ENCODE data around the gene WNK4. TPM values are rescaled to one million over a fixed set of nuclear protein-coding genes. Genes with fewer than 3 reads are reported as not detected.

WNK4 gene
- total RNA-seq, 2 experiments from 2014 or later, result 0.17 to 0.41 TPM

- Mint-ChIP-seq H3K9me3 (no peaks in the 10 kb centered on the region), H3K36me3 (ENCODE audit: low read depth) (peaks cover 7% of the 10 kb centered on the region), H3K4me1 (ENCODE audit: low read depth) (peaks cover 22% of the 10 kb centered on the region), H3K4me3 (peak overlapping the region; percentile 95), H3K27me3 (ENCODE audit: low read depth) (no peaks in the 10 kb centered on the region), H3K27ac (peak overlapping the region; percentile 97)
- DNase-seq, result no peak
- intact Hi-C loops (cut with micrococcal nuclease), result loop anchor here (1.0 to 5.0 kb wide), 3 partner anchors 8 to 148 kb away; partner anchors contain the start of genes BECN1, PTGES3L and RUNDC1
- CTCF ChIA-PET, result interaction anchor here (0.9 to 4.2 kb wide), 3 partner anchors 8 to 12 kb away, joined by 3 to 16 read pairs (median 16); partner anchors contain the start of gene BECN1
These were observed 52.0 kb downstream of the WNK4 start for GRCh38 chr17:42832213-42832933.

- no peaks in the 10 kb centered on the region for H3K9me3 Mint-ChIP-seq
- intact Hi-C loops (cut with micrococcal nuclease), result loop anchor here (1.0 to 5.0 kb wide), 5 partner anchors 9 to 165 kb away; partner anchors contain the start of genes BECN1, CNTD1, COA3 and PTGES3L
- DNase-seq, result peak; percentile 92
- peaks cover 11% of the 10 kb centered on the region for H3K36me3 Mint-ChIP-seq (ENCODE audit: low read depth)
- CTCF ChIA-PET, result interaction anchor here (0.6 to 4.2 kb wide), 5 partner anchors 9 to 191 kb away, joined by 3 to 16 read pairs (median 6); partner anchors contain the start of genes AOC2, BECN1 and RPL27
- peak within 1 kb of the TSS; percentile 97 for H3K27ac Mint-ChIP-seq
- H3K4me3 Mint-ChIP-seq, result peak within 1 kb of the TSS; percentile 95
- peaks cover 22% of the 10 kb centered on the region for H3K4me1 Mint-ChIP-seq (ENCODE audit: low read depth)
- no peaks in the 10 kb centered on the region for H3K27me3 Mint-ChIP-seq (ENCODE audit: low read depth)
These were observed 52.7 kb downstream of the WNK4 start, which contains the start of gene PSME3 for GRCh38 chr17:42832934-42833766. PSME3 (plus strand) TSS chr17:42833397; CDS start chr17:42833632, 235 bp downstream.

- CTCF ChIA-PET, result interaction anchor here (0.6 to 4.2 kb wide), 7 partner anchors 8 to 255 kb away, joined by 4 to 16 read pairs (median 6); partner anchors contain the start of genes AOC2, BECN1 and RPL27
- peak overlapping the region; percentile 95 for H3K4me3 Mint-ChIP-seq
- intact Hi-C loops (cut with micrococcal nuclease), result loop anchor here (1.0 to 5.0 kb wide), 4 partner anchors 36 to 164 kb away; partner anchors contain the start of genes CNTD1, COA3, PTGES3L and RPL27
- H3K27ac Mint-ChIP-seq, result peak overlapping the region; percentile 97
- DNase-seq, result no peak
- H3K9me3 Mint-ChIP-seq, result no peaks in the 10 kb centered on the region
- H3K27me3 Mint-ChIP-seq (ENCODE audit: low read depth), result no peaks in the 10 kb centered on the region
- H3K36me3 Mint-ChIP-seq (ENCODE audit: low read depth), result peaks cover 16% of the 10 kb centered on the region
- H3K4me1 Mint-ChIP-seq (ENCODE audit: low read depth), result peaks cover 22% of the 10 kb centered on the region
These were observed 53.5 kb downstream of the WNK4 start for GRCh38 chr17:42833767-42834422.

GRCh38 chr17:42835732-42836131 lies 55.3 kb downstream of the WNK4 start:
- Mint-ChIP-seq H3K36me3 (ENCODE audit: low read depth) (peaks cover 25% of the 10 kb centered on the region), H3K4me1 (ENCODE audit: low read depth) (peaks cover 22% of the 10 kb centered on the region), H3K4me3 (no peak overlapping the region), H3K9me3 (no peaks in the 10 kb centered on the region), H3K27ac (no peak overlapping the region), H3K27me3 (ENCODE audit: low read depth) (no peaks in the 10 kb centered on the region)
- intact Hi-C loops (cut with micrococcal nuclease), result no loop called here
- CTCF ChIA-PET, result interaction anchor here (0.6 to 3.2 kb wide), 5 partner anchors 11 to 162 kb away, joined by 3 to 16 read pairs (median 4); partner anchors contain the start of genes BECN1 and RPL27
- DNase-seq, result no peak

- CTCF ChIA-PET, result interaction anchor here (1.0 to 2.7 kb wide), 4 partner anchors 8 to 155 kb away, joined by 3 to 6 read pairs (median 4); partner anchors contain the start of gene PSME3
- no peaks in the 10 kb centered on the region for H3K9me3 Mint-ChIP-seq
- DNase-seq, result no peak
- H3K36me3 Mint-ChIP-seq (ENCODE audit: low read depth), result peaks cover 36% of the 10 kb centered on the region
- no peak overlapping the region for H3K4me3 Mint-ChIP-seq
- intact Hi-C loops (cut with micrococcal nuclease), result no loop called here
- H3K27ac Mint-ChIP-seq, result peak overlapping the region; percentile 31
- no peaks in the 10 kb centered on the region for H3K27me3 Mint-ChIP-seq (ENCODE audit: low read depth)
- peaks cover 13% of the 10 kb centered on the region for H3K4me1 Mint-ChIP-seq (ENCODE audit: low read depth)
These were observed 61.7 kb downstream of the WNK4 start for GRCh38 chr17:42841975-42842685.

- Mint-ChIP-seq H3K27ac (no peak overlapping the region), H3K27me3 (ENCODE audit: low read depth) (no peaks in the 10 kb centered on the region), H3K4me3 (no peak overlapping the region), H3K4me1 (ENCODE audit: low read depth) (peaks cover 13% of the 10 kb centered on the region), H3K9me3 (no peaks in the 10 kb centered on the region), H3K36me3 (ENCODE audit: low read depth) (peaks cover 31% of the 10 kb centered on the region)
- DNase-seq, result peak; percentile 33
- CTCF ChIA-PET, result interaction anchor here (0.6 to 2.7 kb wide), 8 partner anchors 10 to 433 kb away, joined by 3 to 6 read pairs (median 4); partner anchors contain the start of gene PSME3
- intact Hi-C loops (cut with micrococcal nuclease), result loop anchor here (1.0 kb wide), 2 partner anchors 138 to 155 kb away; partner anchors contain the start of gene RPL27
These were observed 63.0 kb downstream of the WNK4 start for GRCh38 chr17:42843358-42843934.

- H3K36me3 Mint-ChIP-seq (ENCODE audit: low read depth), result peaks cover 23% of the 10 kb centered on the region
- CTCF ChIA-PET, result interaction anchor here (1.5 to 2.7 kb wide), 4 partner anchors 11 to 88 kb away, joined by 3 to 6 read pairs (median 4); partner anchors contain the start of gene PSME3
- H3K27me3 Mint-ChIP-seq (ENCODE audit: low read depth), result no peaks in the 10 kb centered on the region
- no peak within 1 kb of the TSS for H3K4me3 Mint-ChIP-seq
- no peak within 1 kb of the TSS for H3K27ac Mint-ChIP-seq
- H3K4me1 Mint-ChIP-seq (ENCODE audit: low read depth), result peaks cover 13% of the 10 kb centered on the region
- intact Hi-C loops (cut with micrococcal nuclease), result no loop called here
- no peak for DNase-seq
- no peaks in the 10 kb centered on the region for H3K9me3 Mint-ChIP-seq
These were observed 63.9 kb downstream of the WNK4 start, which contains the start of gene AOC2 for GRCh38 chr17:42844271-42844670. AOC2 (plus strand) TSS chr17:42844580; CDS start chr17:42844627, 47 bp downstream.

GRCh38 chr17:42844761-42845555 lies 64.5 kb downstream of the WNK4 start:
- Mint-ChIP-seq H3K4me3 (no peak overlapping the region), H3K9me3 (no peaks in the 10 kb centered on the region), H3K27ac (no peak overlapping the region), H3K36me3 (ENCODE audit: low read depth) (peaks cover 19% of the 10 kb centered on the region), H3K27me3 (ENCODE audit: low read depth) (no peaks in the 10 kb centered on the region), H3K4me1 (ENCODE audit: low read depth) (peaks cover 13% of the 10 kb centered on the region)
- CTCF ChIA-PET, result interaction anchor here (0.5 kb wide), 1 partner anchor 164 kb away, joined by 3 read pairs; no protein-coding TSS in a partner anchor
- intact Hi-C loops (cut with micrococcal nuclease), result no loop called here
- no peak for DNase-seq

GRCh38 chr17:42845556-42845917 lies 65.1 kb downstream of the WNK4 start:
- no peak for DNase-seq
- H3K4me1 Mint-ChIP-seq (ENCODE audit: low read depth), result peaks cover 13% of the 10 kb centered on the region
- H3K27me3 Mint-ChIP-seq (ENCODE audit: low read depth), result no peaks in the 10 kb centered on the region
- no peak overlapping the region for H3K4me3 Mint-ChIP-seq
- peaks cover 19% of the 10 kb centered on the region for H3K36me3 Mint-ChIP-seq (ENCODE audit: low read depth)
- intact Hi-C loops (cut with micrococcal nuclease), result no loop called here
- H3K27ac Mint-ChIP-seq, result no peak overlapping the region
- H3K9me3 Mint-ChIP-seq, result no peaks in the 10 kb centered on the region
- CTCF ChIA-PET, result interaction anchor here (0.5 kb wide), 1 partner anchor 163 kb away, joined by 3 read pairs; no protein-coding TSS in a partner anchor

GRCh38 chr17:42845918-42846593 lies 65.6 kb downstream of the WNK4 start:
- CTCF ChIA-PET, result interaction anchor here (0.5 kb wide), 1 partner anchor 162 kb away, joined by 3 read pairs; no protein-coding TSS in a partner anchor
- peak; percentile 66 for DNase-seq
- Mint-ChIP-seq H3K4me3 (no peak overlapping the region), H3K4me1 (ENCODE audit: low read depth) (peaks cover 13% of the 10 kb centered on the region), H3K27ac (peak overlapping the region; percentile 13), H3K27me3 (ENCODE audit: low read depth) (no peaks in the 10 kb centered on the region), H3K36me3 (ENCODE audit: low read depth) (peaks cover 18% of the 10 kb centered on the region), H3K9me3 (no peaks in the 10 kb centered on the region)
- intact Hi-C loops (cut with micrococcal nuclease), result no loop called here
